GM18498 (cell line): ENCODE data around the gene MYO10.
A peak's percentile ranks its signal among the peaks of the same experiment; 100 is the strongest.
"Not testable (repeated sequence)": the region's sequence is repeated elsewhere in the genome, so short reads cannot be mapped to it uniquely, and the experiment has no call there.

ENCODE experiments used
- ATAC-seq: cut with Tn5 transposase; IDR thresholded peaks from one replicate; pipeline ENCODE4 v1.9.1; 2021; ENCODE audit warnings: mild to moderate bottlenecking, moderate library complexity; ENCODE audit not compliant: unreplicated experiment

The MYO10 gene

DNA sequence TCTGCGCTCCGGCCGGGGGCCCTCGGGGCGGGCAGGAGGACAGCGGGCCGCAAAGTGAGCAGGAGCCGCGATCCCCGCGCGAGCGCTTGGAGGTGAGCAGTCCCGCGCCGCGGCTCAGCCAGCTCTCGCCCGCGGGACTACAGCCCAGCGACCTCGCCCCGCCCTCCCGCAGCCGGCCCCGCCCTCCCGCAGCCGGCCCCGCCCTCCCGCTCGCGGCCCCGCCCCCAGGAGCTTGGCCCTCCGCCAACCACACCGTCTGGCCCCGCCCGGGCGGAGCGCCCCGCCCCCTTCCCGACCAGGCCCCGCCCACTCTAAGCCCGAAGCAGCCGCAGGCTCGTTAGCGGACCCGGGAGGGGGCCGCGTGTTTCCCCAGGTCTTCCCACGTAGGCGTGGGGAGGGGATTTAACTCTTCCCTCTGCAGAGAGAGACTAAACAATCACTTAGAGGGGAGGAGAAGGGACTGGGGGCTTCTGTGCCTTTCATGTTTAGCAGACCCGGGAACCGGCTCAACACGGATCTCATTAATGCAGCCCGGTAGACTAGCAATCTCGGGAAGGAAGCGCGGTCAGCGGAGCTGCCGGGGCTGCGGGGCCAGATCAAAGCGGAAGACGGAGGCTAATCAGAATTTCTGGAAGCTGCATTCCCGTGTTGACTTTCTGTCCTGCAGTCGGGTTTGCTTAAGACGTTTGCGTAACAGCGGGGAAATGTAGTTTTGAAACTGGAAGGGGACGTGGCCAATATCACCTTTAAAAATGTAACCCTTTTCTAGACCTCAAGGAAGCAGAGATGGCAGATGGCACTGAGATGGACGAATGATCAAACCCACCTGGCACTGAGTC, at the start of gene MYO10:
Gene MYO10 (minus strand): TSS at position 139 of the 839 bp plus-strand sequence. CDS start 480 bp downstream, outside the sequence.
- peak; percentile 50 for ATAC-seq

DNA sequence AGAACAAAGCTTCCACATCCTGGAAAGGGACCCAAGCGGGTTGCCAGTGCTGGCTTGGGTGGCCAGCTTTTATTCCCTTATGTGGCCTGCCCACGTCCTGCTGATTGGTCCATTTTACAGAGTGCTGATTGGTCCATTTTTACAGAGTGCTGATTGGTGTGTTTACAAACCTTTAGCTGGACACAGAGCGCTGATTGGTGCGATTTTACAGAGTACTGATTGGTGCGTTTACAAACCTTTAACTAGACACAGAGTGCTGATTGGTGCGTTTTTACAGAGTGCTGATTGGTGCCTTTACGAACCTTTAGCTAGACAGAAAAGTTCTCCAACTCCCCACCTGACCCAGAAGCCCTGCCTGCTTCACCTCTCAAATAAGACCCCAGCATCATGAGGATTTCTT, 49.2 kb upstream of the MYO10 start:
- not testable (repeated sequence) for ATAC-seq

DNA sequence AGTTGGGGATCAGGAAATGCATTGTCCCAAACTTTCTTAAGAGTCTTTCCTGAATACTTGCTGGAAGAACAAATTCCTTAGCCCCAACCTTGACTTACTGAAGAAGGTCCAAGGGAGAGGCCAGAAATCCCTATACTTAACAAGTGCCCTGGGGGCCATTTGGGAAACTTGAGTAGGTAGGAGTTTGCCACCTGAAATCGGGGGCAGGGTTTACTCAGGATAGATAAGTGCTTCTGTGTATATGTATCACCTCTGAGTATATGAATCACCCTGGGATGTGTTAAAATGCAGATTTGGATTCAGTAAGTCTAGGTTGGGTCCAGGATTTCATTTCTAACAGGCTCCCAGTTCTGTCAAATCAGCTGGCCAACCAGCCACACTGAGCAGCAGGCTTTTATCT, 47.9 kb upstream of the MYO10 start:
- no peak for ATAC-seq

DNA sequence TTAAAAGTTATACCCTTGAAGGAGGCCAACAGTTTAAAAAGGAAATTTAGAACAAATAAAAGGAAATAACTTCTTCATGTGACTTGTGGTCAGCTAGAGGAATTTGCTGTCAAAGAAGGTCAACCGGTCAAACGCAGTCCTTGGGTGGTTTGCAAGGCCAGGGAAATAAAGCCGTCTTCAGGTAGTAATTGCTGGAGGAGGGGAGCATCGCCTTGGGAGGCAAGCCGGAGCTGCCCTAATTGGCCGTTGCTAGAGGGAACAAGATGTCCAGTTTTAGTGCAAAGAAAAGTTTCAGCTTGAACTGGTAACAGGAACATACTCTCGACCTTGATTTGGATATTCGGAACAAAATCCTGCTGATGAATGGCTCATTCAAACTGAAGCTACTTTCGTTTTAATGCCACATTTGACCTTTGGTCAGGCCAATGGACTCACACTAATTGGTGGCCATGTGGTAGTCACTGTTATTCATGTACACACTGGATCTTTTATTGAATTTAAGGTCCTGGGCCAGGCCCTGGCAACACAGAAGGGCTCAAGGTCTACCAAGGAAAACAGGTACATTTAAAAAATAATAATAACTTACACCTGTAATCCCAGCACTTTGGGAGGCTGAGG, 47.0 kb upstream of the MYO10 start:
- no peak for ATAC-seq

DNA sequence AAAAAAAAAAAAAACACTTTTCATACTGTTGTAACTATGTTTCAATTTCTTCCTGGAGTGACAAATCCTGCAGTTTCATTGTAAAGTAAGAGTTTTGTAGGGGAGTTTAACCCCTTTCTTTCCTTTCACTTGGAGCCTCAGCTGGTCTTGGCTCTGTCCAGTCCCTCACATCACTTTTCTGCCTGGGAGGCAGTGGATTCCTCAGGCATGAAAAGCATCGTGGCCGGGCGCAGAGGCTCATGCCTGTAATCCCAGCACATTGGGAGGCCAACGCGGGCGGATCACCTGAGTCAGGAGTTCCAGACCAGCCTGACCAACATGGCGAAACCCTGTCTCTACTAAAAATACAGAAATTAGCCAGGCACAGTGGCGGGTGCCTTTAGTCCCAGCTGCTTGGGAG, 45.6 kb upstream of the MYO10 start:
- ATAC-seq: no peak

DNA sequence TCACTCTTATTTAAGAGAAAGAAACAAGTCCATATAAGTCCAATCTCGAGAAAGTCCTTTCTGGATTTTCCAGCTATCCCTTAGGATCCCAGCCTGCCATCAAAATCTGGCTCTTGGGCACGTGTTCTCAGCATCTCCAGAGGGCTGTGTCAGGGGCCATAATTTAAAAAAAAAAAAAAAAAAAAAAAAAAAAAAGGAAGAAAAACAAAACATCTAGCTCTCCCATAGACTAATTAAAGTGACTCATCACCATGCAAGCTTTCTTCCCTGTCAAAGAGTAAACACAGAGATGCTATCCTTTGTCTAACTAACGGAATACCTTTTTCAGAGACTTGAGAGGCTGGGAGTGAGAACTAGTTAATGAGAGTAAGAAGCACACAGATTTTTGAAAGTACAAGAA, 44.9 kb upstream of the MYO10 start:
- ATAC-seq: no peak

DNA sequence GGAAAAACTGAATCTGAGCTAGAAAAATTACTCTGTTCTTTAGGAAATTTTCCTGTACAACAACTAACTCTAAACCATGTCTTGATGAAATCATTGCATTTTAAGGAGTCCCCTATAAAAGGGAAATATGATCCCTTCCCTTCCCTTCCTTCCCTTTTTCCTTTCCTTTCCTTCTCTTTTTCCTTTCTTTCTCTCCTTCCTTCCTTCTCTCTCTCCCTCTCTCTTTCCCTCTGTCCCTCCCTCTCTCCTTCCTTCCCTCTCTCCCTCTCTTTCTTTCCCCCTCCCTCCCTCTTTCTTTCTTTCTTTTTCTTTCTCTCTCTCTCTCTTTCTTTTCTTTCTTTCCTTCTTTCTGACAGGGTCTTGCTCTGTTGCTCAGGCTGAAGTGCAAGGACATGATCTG, 42.2 kb upstream of the MYO10 start:
- ATAC-seq: no peak

DNA sequence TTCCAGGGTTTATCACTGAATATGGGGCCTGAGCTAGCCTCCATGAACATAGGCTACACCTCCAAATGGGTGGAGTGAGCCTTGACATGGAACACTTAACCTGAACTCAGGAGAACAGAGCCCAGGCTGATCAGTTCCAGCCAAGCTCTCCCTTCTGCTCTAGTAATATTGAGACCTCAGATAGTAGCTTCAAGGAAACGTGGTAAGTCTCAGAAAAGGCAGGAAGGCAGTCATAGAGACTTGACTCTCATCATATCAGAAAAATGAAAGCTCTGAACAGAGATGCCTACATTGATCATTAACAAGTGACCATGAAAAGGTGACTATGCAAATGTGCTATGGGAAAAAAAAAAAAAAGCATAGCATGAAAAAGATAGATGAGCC, 40.5 kb upstream of the MYO10 start:
- ATAC-seq: peak; percentile 75

DNA sequence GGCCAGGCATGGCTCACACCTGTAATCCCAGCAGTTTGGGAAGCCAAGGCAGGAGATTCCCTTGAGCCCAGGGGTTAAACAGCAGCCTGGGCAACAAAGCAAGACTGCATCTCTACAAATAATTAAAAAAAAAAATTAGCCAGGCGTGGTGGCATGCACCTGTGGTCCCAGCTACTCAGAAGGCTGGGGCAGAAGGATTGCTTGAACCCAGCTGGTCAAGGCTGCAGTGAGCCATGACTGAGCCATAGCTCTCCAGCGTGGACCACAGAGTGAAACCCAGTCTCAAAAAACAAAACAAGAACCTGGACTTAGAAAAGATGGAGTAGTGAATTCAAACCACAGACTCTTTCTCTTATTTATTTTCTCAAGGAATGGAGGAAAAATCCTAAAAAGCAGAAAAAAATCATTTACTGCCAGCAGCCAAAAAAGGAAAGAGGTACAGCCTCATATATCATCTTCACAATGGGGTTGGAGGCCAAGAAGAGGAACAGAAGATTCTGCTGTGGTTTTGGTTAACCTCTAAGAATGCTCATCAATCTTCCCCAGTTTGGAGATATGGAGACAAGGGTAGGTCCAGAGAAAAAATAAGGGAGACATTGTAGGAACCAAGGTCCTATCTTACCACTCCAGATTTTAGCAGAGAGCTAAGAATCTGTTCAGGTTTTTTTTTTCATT, 40.0 kb upstream of the MYO10 start:
- peak; percentile 87 for ATAC-seq

DNA sequence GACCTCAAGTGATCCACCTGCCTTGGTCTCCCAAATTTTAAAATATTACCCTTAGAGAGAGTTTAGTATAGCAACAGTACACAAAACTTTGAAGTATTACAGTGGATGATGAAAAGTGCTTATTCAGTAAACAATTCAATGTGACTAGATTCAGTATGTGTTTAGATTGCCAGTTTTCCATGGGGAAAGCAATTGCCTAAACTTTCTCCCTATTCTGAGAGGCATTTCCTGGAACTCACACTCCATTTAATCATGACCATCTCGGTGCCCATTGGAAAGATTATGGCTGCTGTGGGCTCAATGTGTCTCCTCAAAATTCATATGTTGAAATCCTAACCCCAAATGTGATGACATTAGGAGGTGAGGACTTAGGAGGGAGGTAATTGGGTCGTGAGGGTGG, 38.9 kb upstream of the MYO10 start:
- no peak for ATAC-seq

DNA sequence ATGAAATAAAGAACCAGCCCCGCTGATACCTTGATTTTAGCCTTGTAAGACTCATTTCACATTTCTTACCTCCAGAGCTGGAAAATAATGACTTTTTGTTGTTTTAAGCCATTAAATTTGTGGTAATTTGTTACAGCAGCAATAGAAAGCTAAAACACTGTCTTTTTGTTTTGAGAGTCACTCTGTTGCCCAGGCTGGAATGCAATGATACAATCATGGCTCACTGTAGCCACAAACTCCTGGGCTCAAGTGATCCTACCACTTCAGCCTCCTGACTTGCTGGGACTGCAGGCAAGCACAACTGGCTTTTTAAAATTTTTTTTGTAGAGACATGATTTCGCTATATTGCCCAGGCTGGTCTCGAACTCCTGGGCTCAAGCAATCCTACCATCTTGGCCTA, 34.7 kb upstream of the MYO10 start:
- no peak for ATAC-seq

DNA sequence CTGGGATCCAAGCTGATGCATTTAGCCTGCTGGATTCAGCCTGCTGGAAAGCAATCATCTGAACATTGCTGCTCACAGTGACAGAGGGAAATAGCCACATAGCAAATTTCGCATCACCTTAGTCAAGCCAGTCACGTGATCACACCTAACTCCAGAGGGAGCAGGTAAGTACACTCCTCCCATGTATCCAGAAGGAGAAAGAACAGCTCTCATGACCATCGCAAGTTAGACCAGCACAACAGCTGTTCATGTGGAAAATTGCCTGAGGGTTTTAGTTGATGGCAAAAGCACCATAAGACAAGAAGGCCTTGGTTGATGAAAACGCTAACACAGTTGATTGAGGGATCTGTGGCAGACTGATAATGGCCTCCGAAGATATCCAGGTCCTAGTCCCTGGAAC, 34.2 kb upstream of the MYO10 start:
- ATAC-seq: no peak

DNA sequence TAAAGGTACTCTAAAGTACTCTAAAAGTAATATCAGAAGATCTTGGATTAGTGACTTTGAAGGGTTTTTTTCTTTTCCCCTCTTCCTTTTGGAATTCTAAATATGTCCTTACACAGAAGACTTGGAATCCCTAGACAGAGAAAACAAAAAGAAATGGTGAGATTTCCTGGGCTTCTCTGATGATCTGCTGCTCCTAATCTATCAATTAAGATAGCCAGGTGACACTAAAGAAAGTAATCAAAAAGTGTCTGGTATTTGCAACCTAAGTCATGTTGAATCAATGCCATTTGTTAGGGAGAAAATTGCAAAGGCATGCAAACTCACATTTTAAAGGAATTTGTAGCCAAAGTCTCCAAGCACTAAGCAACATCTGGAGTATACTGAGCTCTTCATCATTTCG, 29.5 kb upstream of the MYO10 start:
- no peak for ATAC-seq

DNA sequence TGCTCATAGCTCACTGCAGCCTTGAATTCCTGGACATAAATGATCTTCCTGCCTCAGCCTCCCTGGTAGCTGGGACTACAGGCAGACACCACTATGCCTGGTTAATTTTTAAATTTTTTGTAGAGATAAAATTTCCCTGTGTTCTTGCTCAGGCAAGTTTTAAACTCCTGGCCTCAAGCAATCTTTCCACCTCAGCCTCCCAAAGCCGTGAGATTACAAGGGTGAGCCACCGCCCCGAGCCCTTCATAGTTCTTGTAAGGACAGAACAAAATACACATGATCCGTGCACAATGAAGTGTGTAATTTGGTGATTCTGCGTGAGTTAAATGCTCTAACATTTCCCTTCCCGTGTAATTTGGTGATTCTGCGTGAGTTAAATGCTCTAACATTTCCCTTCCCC, 27.7 kb upstream of the MYO10 start:
- no peak for ATAC-seq

DNA sequence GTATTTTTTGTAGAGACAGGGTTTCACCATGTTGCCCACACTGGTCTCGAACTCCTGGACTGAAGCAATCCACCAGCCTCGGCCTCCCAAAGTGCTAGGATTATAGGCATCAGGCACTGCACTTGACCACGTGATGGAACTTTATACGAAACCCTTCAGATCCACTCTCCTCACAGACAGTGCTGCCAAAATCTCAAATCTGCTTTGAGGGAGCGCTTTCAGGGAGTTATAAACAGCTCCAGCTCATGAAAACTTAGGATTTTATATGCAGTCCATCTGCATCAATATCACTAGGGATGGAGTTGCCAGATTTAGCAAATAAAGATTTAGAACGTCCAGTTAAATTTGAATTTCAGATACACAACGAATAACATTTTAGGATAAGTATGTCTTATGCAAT, 25.0 kb upstream of the MYO10 start:
- no peak for ATAC-seq

DNA sequence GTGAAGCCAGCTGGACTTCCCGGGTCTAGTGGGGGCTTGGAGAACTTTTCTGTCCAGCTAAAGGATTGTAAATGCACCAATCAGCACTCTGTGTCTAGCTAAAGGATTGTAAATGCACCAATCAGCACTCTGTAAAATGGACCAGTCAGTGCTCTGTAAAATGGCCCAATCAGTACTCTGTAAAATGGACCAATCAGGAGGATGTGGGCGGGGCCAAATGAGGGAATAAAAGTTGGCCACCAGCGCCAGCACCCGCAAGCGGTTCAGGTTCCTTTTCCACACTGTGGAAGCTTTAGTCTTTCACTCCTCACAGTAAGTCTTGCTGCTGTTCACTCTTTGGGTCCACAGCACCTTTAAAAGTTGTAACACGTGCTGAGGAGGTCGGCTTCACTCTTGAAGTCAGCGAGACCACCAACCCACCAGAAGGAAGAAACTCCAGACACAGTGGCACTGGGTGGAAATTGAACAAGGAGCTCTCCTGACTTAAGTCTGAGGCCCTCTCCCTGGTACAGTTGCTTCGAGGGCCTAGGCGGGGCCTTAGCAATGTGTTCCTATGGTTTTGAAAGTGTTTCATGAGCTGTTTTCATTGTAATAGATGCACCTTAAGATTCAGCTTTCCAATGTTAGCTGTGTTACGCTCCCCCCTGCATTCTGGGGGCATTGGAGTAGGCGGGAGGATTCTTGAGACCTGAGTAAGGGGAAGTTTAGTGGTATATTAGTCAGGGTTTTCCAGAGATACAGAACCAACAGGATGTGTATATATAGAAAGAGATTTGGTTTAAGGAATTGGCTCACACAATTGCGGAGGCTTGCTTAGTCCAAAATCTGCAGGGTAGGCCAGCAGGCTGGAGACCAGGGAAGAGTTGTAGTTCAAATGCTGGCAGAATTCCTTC, 21.5 kb upstream of the MYO10 start:
- ATAC-seq: no peak

DNA sequence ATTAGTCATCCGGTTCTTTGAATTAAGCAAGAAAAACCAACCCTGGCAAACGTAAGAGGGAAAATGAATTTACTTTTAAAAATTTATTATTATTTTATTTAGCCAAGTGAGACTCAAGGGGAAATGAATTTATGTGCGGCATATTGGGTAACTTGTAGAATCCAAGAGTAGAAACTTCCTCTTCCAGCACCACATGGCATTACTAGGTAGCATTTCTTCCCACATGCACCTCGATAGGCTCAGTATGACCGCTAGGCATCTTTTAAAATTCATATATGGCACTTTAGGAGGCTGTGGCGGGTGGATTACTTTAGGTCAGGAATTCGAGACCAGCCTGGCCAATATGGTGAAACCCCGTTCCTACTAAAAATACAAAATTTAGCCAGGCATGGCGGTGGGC, 17.6 kb upstream of the MYO10 start:
- no peak for ATAC-seq

DNA sequence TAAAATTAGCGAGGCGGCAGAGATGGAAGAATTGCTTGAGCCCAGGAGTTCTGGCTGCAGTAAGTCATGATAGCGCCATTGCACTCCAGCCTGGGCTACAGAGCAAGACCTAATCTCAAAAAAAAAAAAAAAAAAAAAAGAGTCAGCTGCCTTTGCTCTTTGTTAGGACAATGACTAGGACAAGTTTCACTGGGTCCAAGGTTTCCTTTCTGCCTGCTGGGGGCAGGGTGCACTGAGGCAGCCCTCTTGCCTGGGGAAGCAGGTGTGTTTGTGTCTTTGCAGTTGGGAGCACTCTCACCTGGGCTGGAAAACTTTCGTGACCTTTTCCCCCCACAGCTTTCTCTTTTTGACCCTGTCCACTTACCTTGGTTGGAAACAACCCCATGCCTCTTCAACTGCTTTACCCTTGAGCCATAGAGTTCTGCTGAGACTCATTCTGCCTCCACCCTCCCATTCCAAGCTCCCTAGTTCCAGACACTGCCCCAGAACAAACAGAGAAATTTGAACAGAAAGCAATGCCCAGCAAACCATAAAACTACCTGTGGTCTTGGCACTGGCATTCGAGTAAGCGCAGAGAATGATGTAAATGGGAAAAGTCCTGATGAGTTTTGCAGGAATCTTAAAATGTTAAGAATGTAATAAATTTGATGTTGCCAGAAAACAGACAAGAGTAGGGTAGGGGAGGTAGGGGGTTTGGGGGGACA, 17.0 kb upstream of the MYO10 start:
- no peak for ATAC-seq

DNA sequence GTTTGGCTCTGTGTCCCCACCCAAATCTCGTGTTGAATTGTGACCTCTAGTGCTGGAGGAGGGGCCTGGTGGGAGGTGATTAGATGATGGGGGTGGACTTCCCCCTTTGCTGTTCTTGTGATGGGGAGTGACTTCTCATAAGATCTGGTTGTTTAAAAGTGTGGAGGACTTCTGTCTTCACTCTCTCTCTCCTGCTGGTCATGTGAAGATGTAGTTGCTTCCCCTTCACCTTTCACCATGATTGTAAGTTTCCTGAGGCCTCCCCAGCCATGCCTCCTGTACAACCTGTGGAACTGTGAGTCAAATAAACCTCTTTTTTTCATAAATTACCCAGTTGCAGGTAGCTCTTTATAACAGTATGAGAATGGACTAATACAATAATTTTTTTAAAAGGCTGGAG, 10.6 kb upstream of the MYO10 start:
- no peak for ATAC-seq

DNA sequence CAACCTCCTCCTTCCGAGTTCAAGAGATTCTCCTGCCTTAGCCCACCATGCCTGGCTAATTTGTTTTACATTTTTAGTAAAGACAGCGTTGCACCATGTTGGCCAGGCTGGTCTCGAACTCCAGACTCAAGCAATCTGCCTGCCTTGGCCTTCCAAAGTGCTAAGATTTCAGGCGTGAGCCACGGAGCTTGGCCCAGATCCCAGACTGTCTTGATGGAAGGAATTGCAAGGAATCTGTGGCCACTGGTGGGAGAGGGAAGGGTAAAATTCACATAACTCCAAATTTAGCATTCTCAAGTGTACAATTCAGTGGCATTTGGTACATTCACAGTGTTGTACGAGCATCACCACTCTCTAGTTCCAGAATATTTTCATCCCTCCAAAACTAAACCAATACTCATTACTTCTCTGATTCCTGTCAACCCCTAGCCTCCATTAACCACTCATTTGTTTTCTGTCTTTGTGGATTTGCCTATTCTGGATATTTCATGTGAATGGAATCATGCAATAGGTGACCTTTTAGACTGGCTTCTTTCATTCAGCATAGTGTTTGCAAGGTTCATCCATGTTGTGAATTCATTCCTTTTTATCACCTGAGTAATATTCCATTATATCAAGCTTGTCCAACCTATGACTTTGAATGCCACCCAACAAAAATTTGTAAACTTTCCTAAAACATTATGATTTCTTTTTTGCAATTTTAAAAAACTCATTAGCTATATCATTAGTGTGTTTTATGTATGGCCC, 8.9 kb upstream of the MYO10 start:
- no peak for ATAC-seq
